NCI-H2081 treated with DMSO at 0.1 percent for 48 hours (cell line): ENCODE data around the gene ABLIM2.
"Not testable (repeated sequence)": the region's sequence is repeated elsewhere in the genome, so short reads cannot be mapped to it uniquely, and the experiment has no call there.

ENCODE experiments used
- DNase-seq: peaks from one replicate; lab custom pipeline; 2025; lab: John Stamatoyannopoulos, UW

Gene ABLIM2

GRCh38 chr4:7960017-7960789 is 198.4 kb downstream of the ABLIM2 start:
- no peak for DNase-seq

GRCh38 chr4:7959078-7959477 is 199.5 kb downstream of the ABLIM2 start:
- DNase-seq: no peak

- no peak for DNase-seq
Observed at GRCh38 chr4:7956934-7957656, 201.5 kb downstream of the ABLIM2 start.

GRCh38 chr4:7956270-7956808 is 202.3 kb downstream of the ABLIM2 start:
- no peak for DNase-seq

- no peak for DNase-seq
Observed at GRCh38 chr4:7955393-7955792, 203.2 kb downstream of the ABLIM2 start.

GRCh38 chr4:7952615-7953014 is 206.0 kb downstream of the ABLIM2 start:
- DNase-seq: no peak

GRCh38 chr4:7950301-7951092 is 208.1 kb downstream of the ABLIM2 start:
- DNase-seq: no peak

- no peak for DNase-seq
Observed at GRCh38 chr4:7949759-7950158, 208.9 kb downstream of the ABLIM2 start.

GRCh38 chr4:7947927-7948326 is 210.7 kb downstream of the ABLIM2 start:
- DNase-seq: no peak

- DNase-seq: no peak
Observed at GRCh38 chr4:7945709-7946380, 212.8 kb downstream of the ABLIM2 start.

GRCh38 chr4:7944599-7945220 is 213.9 kb downstream of the ABLIM2 start:
- no peak for DNase-seq

GRCh38 chr4:7943688-7944087 is 214.9 kb downstream of the ABLIM2 start:
- DNase-seq: not testable (repeated sequence)

GRCh38 chr4:7943211-7943610 is 215.4 kb downstream of the ABLIM2 start:
- no peak for DNase-seq

GRCh38 chr4:7941965-7942496 is 216.6 kb downstream of the ABLIM2 start:
- no peak for DNase-seq

GRCh38 chr4:7941111-7941964 is 217.3 kb downstream of the ABLIM2 start:
- no peak for DNase-seq

GRCh38 chr4:7939377-7940108 is 219.1 kb downstream of the ABLIM2 start, which contains the start of gene AFAP1:
TSS of gene AFAP1 (minus strand) at chr4:7939861. CDS start at chr4:7872078, 67,783 bp downstream.
- peak; percentile 62 for DNase-seq

- DNase-seq: no peak
Observed at GRCh38 chr4:7938609-7939376, 219.8 kb downstream of the ABLIM2 start.

GRCh38 chr4:7938266-7938608 is 220.4 kb downstream of the ABLIM2 start:
- DNase-seq: no peak

- no peak for DNase-seq
Observed at GRCh38 chr4:7937006-7937405, 221.6 kb downstream of the ABLIM2 start.
